Liver (tissue), 9 donors: ENCODE measurements around the gene BPTF. TPM values are rescaled to one million over a fixed set of nuclear protein-coding genes. Genes with fewer than 3 reads are reported as not detected.

Experiments
- DNase-seq: peaks from one replicate; pipeline ENCODE4 v3.0.0-alpha.2; 2017; ENCODE audit warnings: low spot score
- H3K27ac ChIP-seq, 2 donors: one replicate each; pipeline ENCODE4 v1.7.0; 2013; ENCODE audit warnings: inconsistent platforms in 2 of 2, low read length in 2 of 2, control low read depth in 1 of 2, low read depth in 1 of 2, mild to moderate bottlenecking in 1 of 2
- H3K27me3 ChIP-seq, 4 donors: one replicate each; pipeline versions ENCODE4 v1.6.1 to v1.7.0; 2013; ENCODE audit warnings: low read length in 3 of 4, inconsistent platforms in 1 of 4, mild to moderate bottlenecking in 1 of 4, moderate library complexity in 1 of 4; ENCODE audit not compliant: control insufficient read depth in 4 of 4, insufficient read depth in 4 of 4
- H3K36me3 ChIP-seq, 4 donors: one replicate each; pipeline versions ENCODE4 v1.6.1 to v1.7.0; 2013; ENCODE audit warnings: low read length in 3 of 4, mild to moderate bottlenecking in 3 of 4, low read depth in 1 of 4, moderate library complexity in 1 of 4; ENCODE audit not compliant: control insufficient read depth in 4 of 4, insufficient read depth in 3 of 4
- H3K4me1 ChIP-seq, 4 donors: one replicate each; pipeline versions ENCODE4 v1.6.1 to v1.7.0; 2013; ENCODE audit warnings: low read length in 3 of 4, mild to moderate bottlenecking in 3 of 4, moderate library complexity in 1 of 4; ENCODE audit not compliant: control insufficient read depth in 4 of 4, insufficient read depth in 4 of 4
- H3K4me3 ChIP-seq, 3 donors: one replicate each; pipeline versions ENCODE4 v1.6.1 to v1.7.0; 2013; ENCODE audit warnings: low read length in 3 of 3, control low read depth in 1 of 3, low read depth in 1 of 3, mild to moderate bottlenecking in 1 of 3
- H3K9ac ChIP-seq, 2 donors: one replicate each; pipeline ENCODE4 v1.7.0; 2013; ENCODE audit warnings: low read length in 2 of 2, mild to moderate bottlenecking in 2 of 2, moderate library complexity in 2 of 2, control low read depth in 1 of 2, low read depth in 1 of 2
- H3K9me3 ChIP-seq, 4 donors: one replicate each; pipeline versions ENCODE4 v1.6.1 to v1.7.0; 2013; ENCODE audit warnings: low read length in 3 of 4; ENCODE audit not compliant: control insufficient read depth in 4 of 4
- EGR1 ChIP-seq, 2 donors: IDR thresholded peaks; 2 replicates each; pipeline ENCODE4 v1.6.1; 2016 to 2018; ENCODE audit warnings: antibody characterized with exemption in 2 of 2, low read depth in 2 of 2
- FOXA1 ChIP-seq: IDR thresholded peaks from 2 replicates; pipeline ENCODE4 v1.6.1; 2016; ENCODE audit warnings: antibody characterized with exemption
- FOXA2 ChIP-seq: IDR thresholded peaks from 2 replicates; pipeline ENCODE4 v1.6.1; 2016; ENCODE audit warnings: antibody characterized with exemption
- GABPA ChIP-seq, 2 donors: IDR thresholded peaks in 1 of 2; conservative IDR thresholded peaks in 1 of 2; 2 replicates each; pipeline ENCODE4 v1.6.1; 2016; ENCODE audit warnings: antibody characterized with exemption in 2 of 2, mild to moderate bottlenecking in 1 of 2, moderate library complexity in 1 of 2
- HNF4A ChIP-seq, 2 donors: conservative IDR thresholded peaks; 2 replicates each; pipeline ENCODE4 v1.6.1; 2016; ENCODE audit warnings: antibody characterized with exemption in 2 of 2, mild to moderate bottlenecking in 2 of 2
- HNF4G ChIP-seq: IDR thresholded peaks from 2 replicates; pipeline ENCODE4 v1.6.1; 2016; ENCODE audit warnings: antibody characterized with exemption
- JUND ChIP-seq, 2 donors: IDR thresholded peaks; 2 replicates each; pipeline ENCODE4 v1.6.1; 2016; ENCODE audit warnings: antibody characterized with exemption in 2 of 2
- NR2F2 ChIP-seq: IDR thresholded peaks from 2 replicates; pipeline ENCODE4 v1.6.1; 2016; ENCODE audit warnings: antibody characterized with exemption
- RAD21 ChIP-seq, 2 donors: IDR thresholded peaks; 2 replicates each; pipeline ENCODE4 v1.6.1; 2016; ENCODE audit warnings: antibody characterized with exemption in 2 of 2, mild to moderate bottlenecking in 2 of 2
- RXRA ChIP-seq, 2 donors: IDR thresholded peaks; 2 replicates each; pipeline ENCODE4 v1.6.1; 2017 to 2018; ENCODE audit warnings: antibody characterized with exemption in 2 of 2, mild to moderate bottlenecking in 1 of 2
- SP1 ChIP-seq: IDR thresholded peaks from 2 replicates; pipeline ENCODE4 v1.6.1; 2018; ENCODE audit warnings: antibody characterized with exemption, mild to moderate bottlenecking
- TAF1 ChIP-seq: conservative IDR thresholded peaks from 2 replicates; pipeline ENCODE4 v1.6.1; 2016; ENCODE audit warnings: antibody characterized with exemption, mild to moderate bottlenecking
- YY1 ChIP-seq: IDR thresholded peaks from 2 replicates; pipeline ENCODE4 v1.6.1; 2016; ENCODE audit warnings: antibody characterized with exemption, mild to moderate bottlenecking
- WGBS: extraction: QIAGEN DNeasy Blood & Tissue Kit; methylation state at CpG from one replicate; pipeline ENCODE4 v1.1.7; 2013; 5-methylcytosine and 5-hydroxymethylcytosine counted together
- polyA plus RNA-seq, 2 donors: library from polyadenylated mRNA; stranded (reverse) in 1 of 2; unstranded in 1 of 2; fragments of 200-250 nt in 1 of 2; fragments of >200 nt in 1 of 2; fragmentation: Nextera tagmentation in 1 of 2; extraction: Ambion mirVana in 1 of 2; gene quantifications; one replicate each; pipeline versions ENCODE4 v1.2.1 to v1.2.3, GENCODE V29; 2013 to 2015
- total RNA-seq, 2 donors: library from RNA; depleted of rRNA; stranded (reverse); fragments of >200 nt; gene quantifications; one replicate each; pipeline ENCODE4 v1.2.3, GENCODE V29; 2014
- TF ChIP-seq, protein P1 (sequence below): IDR thresholded peaks from 2 replicates; pipeline ENCODE4 v1.6.1; 2016; ENCODE audit warnings: antibody characterized with exemption
- TF ChIP-seq, protein P2 (sequence below): IDR thresholded peaks from 2 replicates; pipeline ENCODE4 v1.6.1; 2016; ENCODE audit warnings: antibody characterized with exemption, mild to moderate bottlenecking
- TF ChIP-seq, protein P3 (sequence below): IDR thresholded peaks from 2 replicates; pipeline ENCODE4 v1.6.1; 2016; ENCODE audit warnings: antibody characterized with exemption
- TF ChIP-seq, protein P4 (sequence below): IDR thresholded peaks from 2 replicates; pipeline ENCODE4 v1.6.1; 2016; ENCODE audit warnings: antibody characterized with exemption
- donor health status: healthy.
- donor health status: healthy.
- donor health status: healthy.
- donor health status: healthy.
- donor health status: healthy.

Gene BPTF
- total and polyA plus RNA-seq, 4 donors, result 8.1 to 51.7 (median 29.5) TPM

DNA sequence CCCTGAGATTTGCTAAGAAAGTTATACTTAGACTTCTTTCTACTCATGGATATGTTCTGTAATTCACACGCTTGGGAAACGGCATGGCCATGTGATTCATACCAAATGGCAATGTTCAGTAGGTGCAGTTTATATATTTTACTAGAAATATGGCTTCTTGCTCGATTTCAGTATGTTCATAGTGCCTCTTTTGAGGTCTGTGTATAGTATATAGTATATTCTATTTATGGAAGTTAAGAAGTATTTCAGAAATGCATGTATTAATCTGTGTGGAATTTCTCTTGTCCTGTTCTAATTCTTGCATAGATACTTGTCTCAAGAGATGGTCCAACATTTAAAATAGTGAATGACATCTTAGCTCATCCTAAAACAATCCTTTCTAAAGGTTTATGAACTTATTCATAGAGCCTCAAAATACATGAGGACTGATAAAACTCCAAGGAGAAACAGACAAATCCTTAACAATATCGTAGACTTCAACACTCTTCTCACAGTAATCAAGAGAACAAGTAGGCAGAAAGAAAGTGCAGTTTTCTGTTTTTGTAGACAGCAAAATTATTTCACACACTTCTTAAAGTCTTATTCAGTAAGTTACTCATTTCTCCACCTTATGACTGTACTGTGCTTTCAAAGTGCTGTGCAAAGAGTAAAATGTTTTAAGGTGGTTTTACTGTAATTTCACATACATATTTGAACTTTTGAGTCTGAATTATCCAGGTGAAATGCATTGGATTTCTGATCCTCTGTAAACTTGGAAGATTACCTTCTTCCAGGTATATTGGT, 11.1 kb downstream of the BPTF start:
- Histone ChIP-seq H3K4me1 (peaks cover 0 to 4% (median under 1%) of the 10 kb centered on the region in 4 donors), H3K4me3 (no peak overlapping the region), H3K9ac (no peak overlapping the region), H3K9me3 (no peaks in the 10 kb centered on the region), H3K27me3 (no peaks in the 10 kb centered on the region), H3K36me3 (peaks cover 0 to 2% (median 0%) of the 10 kb centered on the region in 4 donors), H3K27ac (no peak overlapping the region)
- no peak for DNase-seq
- WGBS, result 83% methylated on average over 4 of the region's 4 CpGs
- TF ChIP-seq JUND (IDR thresholded peaks at IDR 0.05) (no peak), EGR1 (IDR thresholded peaks at IDR 0.05; ENCODE audit: low read depth in 2 of 2) (no peak), RAD21 (IDR thresholded peaks at IDR 0.05) (no peak), NR2F2 (no peak), FOXA2 (no peak), TAF1 (no peak), FOXA1 (no peak), HNF4A (conservative IDR thresholded peaks at IDR 0.05) (no peak), HNF4G (no peak), GABPA (IDR thresholded peaks at IDR 0.05 in 1 of 2, conservative IDR thresholded peaks at IDR 0.05 in 1 of 2) (no peak), YY1 (no peak), SP1 (no peak)
- TF ChIP-seq, protein P1, sequence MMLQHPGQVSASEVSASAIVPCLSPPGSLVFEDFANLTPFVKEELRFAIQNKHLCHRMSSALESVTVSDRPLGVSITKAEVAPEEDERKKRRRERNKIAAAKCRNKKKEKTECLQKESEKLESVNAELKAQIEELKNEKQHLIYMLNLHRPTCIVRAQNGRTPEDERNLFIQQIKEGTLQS, result no peak
- TF ChIP-seq, protein P2, sequence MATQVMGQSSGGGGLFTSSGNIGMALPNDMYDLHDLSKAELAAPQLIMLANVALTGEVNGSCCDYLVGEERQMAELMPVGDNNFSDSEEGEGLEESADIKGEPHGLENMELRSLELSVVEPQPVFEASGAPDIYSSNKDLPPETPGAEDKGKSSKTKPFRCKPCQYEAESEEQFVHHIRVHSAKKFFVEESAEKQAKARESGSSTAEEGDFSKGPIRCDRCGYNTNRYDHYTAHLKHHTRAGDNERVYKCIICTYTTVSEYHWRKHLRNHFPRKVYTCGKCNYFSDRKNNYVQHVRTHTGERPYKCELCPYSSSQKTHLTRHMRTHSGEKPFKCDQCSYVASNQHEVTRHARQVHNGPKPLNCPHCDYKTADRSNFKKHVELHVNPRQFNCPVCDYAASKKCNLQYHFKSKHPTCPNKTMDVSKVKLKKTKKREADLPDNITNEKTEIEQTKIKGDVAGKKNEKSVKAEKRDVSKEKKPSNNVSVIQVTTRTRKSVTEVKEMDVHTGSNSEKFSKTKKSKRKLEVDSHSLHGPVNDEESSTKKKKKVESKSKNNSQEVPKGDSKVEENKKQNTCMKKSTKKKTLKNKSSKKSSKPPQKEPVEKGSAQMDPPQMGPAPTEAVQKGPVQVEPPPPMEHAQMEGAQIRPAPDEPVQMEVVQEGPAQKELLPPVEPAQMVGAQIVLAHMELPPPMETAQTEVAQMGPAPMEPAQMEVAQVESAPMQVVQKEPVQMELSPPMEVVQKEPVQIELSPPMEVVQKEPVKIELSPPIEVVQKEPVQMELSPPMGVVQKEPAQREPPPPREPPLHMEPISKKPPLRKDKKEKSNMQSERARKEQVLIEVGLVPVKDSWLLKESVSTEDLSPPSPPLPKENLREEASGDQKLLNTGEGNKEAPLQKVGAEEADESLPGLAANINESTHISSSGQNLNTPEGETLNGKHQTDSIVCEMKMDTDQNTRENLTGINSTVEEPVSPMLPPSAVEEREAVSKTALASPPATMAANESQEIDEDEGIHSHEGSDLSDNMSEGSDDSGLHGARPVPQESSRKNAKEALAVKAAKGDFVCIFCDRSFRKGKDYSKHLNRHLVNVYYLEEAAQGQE, result no peak
- TF ChIP-seq, protein P3, sequence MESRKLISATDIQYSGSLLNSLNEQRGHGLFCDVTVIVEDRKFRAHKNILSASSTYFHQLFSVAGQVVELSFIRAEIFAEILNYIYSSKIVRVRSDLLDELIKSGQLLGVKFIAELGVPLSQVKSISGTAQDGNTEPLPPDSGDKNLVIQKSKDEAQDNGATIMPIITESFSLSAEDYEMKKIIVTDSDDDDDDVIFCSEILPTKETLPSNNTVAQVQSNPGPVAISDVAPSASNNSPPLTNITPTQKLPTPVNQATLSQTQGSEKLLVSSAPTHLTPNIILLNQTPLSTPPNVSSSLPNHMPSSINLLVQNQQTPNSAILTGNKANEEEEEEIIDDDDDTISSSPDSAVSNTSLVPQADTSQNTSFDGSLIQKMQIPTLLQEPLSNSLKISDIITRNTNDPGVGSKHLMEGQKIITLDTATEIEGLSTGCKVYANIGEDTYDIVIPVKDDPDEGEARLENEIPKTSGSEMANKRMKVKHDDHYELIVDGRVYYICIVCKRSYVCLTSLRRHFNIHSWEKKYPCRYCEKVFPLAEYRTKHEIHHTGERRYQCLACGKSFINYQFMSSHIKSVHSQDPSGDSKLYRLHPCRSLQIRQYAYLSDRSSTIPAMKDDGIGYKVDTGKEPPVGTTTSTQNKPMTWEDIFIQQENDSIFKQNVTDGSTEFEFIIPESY, result no peak

DNA sequence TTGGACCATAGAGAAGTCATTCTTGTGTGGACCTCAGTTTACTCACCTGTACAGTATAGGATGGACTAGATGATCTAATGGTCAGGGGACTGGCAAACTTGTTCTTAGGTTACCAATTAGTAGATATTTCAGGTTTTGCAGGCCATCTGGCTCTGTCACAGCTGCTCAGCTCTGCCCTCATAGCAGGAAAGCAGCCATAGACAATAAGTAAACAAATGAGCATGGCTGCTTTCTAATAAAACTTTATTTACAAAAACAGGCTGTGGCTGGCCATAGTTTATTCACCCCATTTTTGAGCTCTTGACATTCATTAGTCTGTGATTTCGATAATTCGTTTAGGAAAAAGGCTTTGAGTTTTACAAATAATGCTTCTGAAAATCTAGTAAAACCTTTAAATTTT, 12.7 kb downstream of the BPTF start:
- no peak overlapping the region for H3K4me3 ChIP-seq
- no peaks in the 10 kb centered on the region for H3K9me3 ChIP-seq
- H3K9ac ChIP-seq, result no peak overlapping the region
- TF ChIP-seq, protein P4, sequence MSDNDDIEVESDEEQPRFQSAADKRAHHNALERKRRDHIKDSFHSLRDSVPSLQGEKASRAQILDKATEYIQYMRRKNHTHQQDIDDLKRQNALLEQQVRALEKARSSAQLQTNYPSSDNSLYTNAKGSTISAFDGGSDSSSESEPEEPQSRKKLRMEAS, result no peak
- TF ChIP-seq RXRA (IDR thresholded peaks at IDR 0.05), result no peak
- peaks cover 0 to 4% (median 0%) of the 10 kb centered on the region in 4 donors for H3K4me1 ChIP-seq
- H3K36me3 ChIP-seq, result peaks cover 0 to 2% (median 0%) of the 10 kb centered on the region in 4 donors
- 95% methylated on average over 2 of the region's 2 CpGs for WGBS
- no peak for DNase-seq
- H3K27me3 ChIP-seq, result no peaks in the 10 kb centered on the region
- no peak overlapping the region for H3K27ac ChIP-seq
